Uterus (tissue), 4 donors: Measurements from ENCODE around the gene KIF3B. TPM values are rescaled to one million over a fixed set of nuclear protein-coding genes. Genes with fewer than 3 reads are reported as not detected.
"Not testable (repeated sequence)": the region's sequence is repeated elsewhere in the genome, so short reads cannot be mapped to it uniquely, and the experiment has no call there.

Experiments used
- DNase-seq, 2 donors: peaks; one replicate each; pipeline ENCODE4 v3.0.0-alpha.2; 2019 to 2020
- H3K27ac ChIP-seq, 2 donors: fragments of 200-600 bp; sonication (generic); 1 replicate in 1 of 2; 2 replicates in 1 of 2; pipeline ENCODE4 v1.5.1; 2016 to 2018
- H3K27me3 ChIP-seq, 2 donors: fragments of 200-600 bp; sonication (generic); one replicate each; pipeline ENCODE4 v1.5.1; 2018 to 2019; ENCODE audit warnings: control low read depth in 1 of 2
- H3K36me3 ChIP-seq, 2 donors: fragments of 200-600 bp; sonication (generic); one replicate each; pipeline ENCODE4 v1.5.1; 2019; ENCODE audit warnings: control low read depth in 1 of 2
- H3K4me1 ChIP-seq, 2 donors: fragments of 200-600 bp; sonication (generic); one replicate each; pipeline ENCODE4 v1.5.1; 2018 to 2019; ENCODE audit warnings: control low read depth in 1 of 2
- H3K4me3 ChIP-seq, 2 donors: fragments of 200-600 bp; sonication (generic); 1 replicate in 1 of 2; 2 replicates in 1 of 2; pipeline ENCODE4 v1.5.1; 2018 to 2019; ENCODE audit warnings: mild to moderate bottlenecking in 1 of 2
- H3K9me3 ChIP-seq, 2 donors: fragments of 200-600 bp; sonication (generic); one replicate each; pipeline ENCODE4 v1.5.1; 2019; ENCODE audit warnings: control low read depth in 1 of 2
- CTCF ChIP-seq, 4 experiments: fragments of 200-600 bp in 2 of 4; fragments of 450-650 bp in 2 of 4; sonication (generic) in 2 of 4; IDR thresholded peaks; one replicate each; pipeline ENCODE4 v1.5.1; 2016 to 2019; ENCODE audit warnings: antibody characterized with exemption in 4 of 4, mild to moderate bottlenecking in 2 of 4, moderate library complexity in 1 of 4
- POLR2A ChIP-seq, 2 donors: fragments of 450-650 bp; IDR thresholded peaks; one replicate each; pipeline ENCODE4 v1.6.1; 2016; ENCODE audit warnings: antibody characterized with exemption in 2 of 2, mild to moderate bottlenecking in 1 of 2, moderate library complexity in 1 of 2
- intact Hi-C: fragments of 100-400 bp; cut with DNase I; formaldehyde crosslinking; loops from one replicate; pipeline ENCODE4 v1.15.1; 2023; ENCODE audit warnings: low total_unique reads
- total RNA-seq, 4 donors: library from RNA; depleted of rRNA in 3 of 4; stranded (reverse); fragments of >200 nt in 3 of 4; gene quantifications; one replicate each; pipeline versions ENCODE4 v1.1.0 to v1.2.4, GENCODE V29; 2014 to 2023
- donor health status: DM: yes; HTN: yes; CAD: no.

The KIF3B gene
- total RNA-seq, 4 donors from 2014 or later: 3.2 to 34.2 (median 16.7) TPM

GRCh38 chr20:32282461-32282860 lies 5.0 kb downstream of the KIF3B start:
- Histone ChIP-seq H3K36me3 (no peaks in the 10 kb centered on the region), H3K4me3 (no peak overlapping the region), H3K27ac (no peak overlapping the region), H3K4me1 (peaks cover 0 to 6% of the 10 kb centered on the region in 2 donors), H3K9me3 (no peaks in the 10 kb centered on the region), H3K27me3 (no peaks in the 10 kb centered on the region)
- no peak for DNase-seq
- intact Hi-C loops: no loop called here
- TF ChIP-seq POLR2A (IDR thresholded peaks at IDR 0.05) (no peak), CTCF (IDR thresholded peaks at IDR 0.05) (no peak)

- Histone ChIP-seq H3K27ac (no peak overlapping the region), H3K36me3 (no peaks in the 10 kb centered on the region), H3K4me1 (no peaks in the 10 kb centered on the region), H3K9me3 (no peaks in the 10 kb centered on the region), H3K27me3 (no peaks in the 10 kb centered on the region), H3K4me3 (no peak overlapping the region)
- no peak for DNase-seq
- TF ChIP-seq CTCF (IDR thresholded peaks at IDR 0.05) (no peak), POLR2A (IDR thresholded peaks at IDR 0.05) (no peak)
- intact Hi-C loops: no loop called here
Measured at GRCh38 chr20:32285082-32285620, 7.7 kb downstream of the KIF3B start.

- Histone ChIP-seq H3K36me3 (no peaks in the 10 kb centered on the region), H3K4me1 (no peaks in the 10 kb centered on the region), H3K9me3 (no peaks in the 10 kb centered on the region), H3K27me3 (no peaks in the 10 kb centered on the region), H3K4me3 (no peak overlapping the region), H3K27ac (no peak overlapping the region)
- no peak for TF ChIP-seq POLR2A (IDR thresholded peaks at IDR 0.05)
- no peak for TF ChIP-seq CTCF (IDR thresholded peaks at IDR 0.05)
- no peak for DNase-seq
- intact Hi-C loops: no loop called here
Measured at GRCh38 chr20:32285621-32286371, 8.3 kb downstream of the KIF3B start.

DNA sequence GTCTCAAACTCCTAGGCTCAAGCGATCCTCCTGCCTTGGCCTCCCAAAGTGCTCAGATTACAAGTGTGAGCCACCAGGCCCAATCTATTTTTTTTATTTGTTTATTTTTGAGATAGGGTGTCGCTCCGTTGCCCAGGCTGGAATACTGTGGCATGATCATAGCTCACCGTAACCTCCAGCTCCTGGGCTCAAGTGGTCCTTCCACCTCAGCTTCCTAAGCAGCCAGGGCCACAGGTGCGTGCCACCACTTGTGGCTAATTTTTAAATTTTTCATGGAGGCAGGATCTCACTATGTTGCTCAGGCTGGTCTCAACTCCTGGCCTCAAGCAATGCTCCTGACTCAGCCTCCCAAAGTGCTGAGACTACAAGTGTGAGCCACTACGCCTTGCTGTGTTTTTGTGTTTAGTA lies 9.8 kb downstream of the KIF3B start:
- no peak overlapping the region for H3K4me3 ChIP-seq
- no peaks in the 10 kb centered on the region for H3K9me3 ChIP-seq
- no peak overlapping the region for H3K27ac ChIP-seq
- no peaks in the 10 kb centered on the region for H3K27me3 ChIP-seq
- H3K36me3 ChIP-seq: no peaks in the 10 kb centered on the region
- intact Hi-C loops: no loop called here
- no peak for TF ChIP-seq CTCF (IDR thresholded peaks at IDR 0.05)
- no peak for TF ChIP-seq POLR2A (IDR thresholded peaks at IDR 0.05)
- H3K4me1 ChIP-seq: no peaks in the 10 kb centered on the region
- no peak for DNase-seq

DNA sequence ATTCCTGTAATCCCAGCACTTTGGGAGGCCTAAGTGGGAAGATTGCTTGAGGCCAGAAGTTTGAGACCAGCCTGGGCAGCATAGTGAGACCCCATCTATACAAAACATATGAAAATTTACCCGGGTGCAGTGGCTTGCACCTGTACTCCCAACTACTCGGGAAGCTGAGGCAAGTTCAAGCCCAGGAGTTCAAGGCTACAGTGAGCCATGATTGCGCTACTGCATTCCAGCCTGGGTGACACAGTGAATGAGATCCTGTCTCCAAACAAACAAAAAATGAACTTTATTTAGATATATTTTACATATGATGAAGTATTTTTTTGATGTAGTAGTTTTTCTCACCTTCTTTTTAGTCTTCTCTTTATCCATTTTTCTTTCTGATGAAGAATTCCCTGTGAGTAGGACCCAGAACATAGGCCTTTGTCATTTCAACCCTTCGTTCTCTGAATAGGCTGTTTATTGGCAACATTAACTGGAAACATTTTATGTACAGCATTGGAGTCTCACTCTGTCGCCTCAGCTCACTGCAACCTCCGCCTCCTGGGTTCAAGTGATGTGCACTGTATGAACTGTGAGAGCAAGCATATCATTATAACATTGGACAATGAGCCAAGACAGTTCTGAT lies 10.9 kb downstream of the KIF3B start:
- Histone ChIP-seq H3K4me1 (no peaks in the 10 kb centered on the region), H3K9me3 (no peaks in the 10 kb centered on the region), H3K36me3 (no peaks in the 10 kb centered on the region), H3K27me3 (no peaks in the 10 kb centered on the region), H3K4me3 (no peak overlapping the region), H3K27ac (no peak overlapping the region)
- intact Hi-C loops: no loop called here
- DNase-seq: no peak
- TF ChIP-seq CTCF (IDR thresholded peaks at IDR 0.05): no peak
- no peak for TF ChIP-seq POLR2A (IDR thresholded peaks at IDR 0.05)

GRCh38 chr20:32289299-32289660 lies 11.8 kb downstream of the KIF3B start:
- H3K4me3 ChIP-seq, H3K9me3 ChIP-seq, intact Hi-C loops, DNase-seq, H3K4me1 ChIP-seq, H3K36me3 ChIP-seq, H3K27ac ChIP-seq, H3K27me3 ChIP-seq: not testable (repeated sequence)
